ENCODE results near the gene DNAH11. TPM values are rescaled to one million over a fixed set of nuclear protein-coding genes. Genes with fewer than 3 reads are reported as not detected.

Gene DNAH11
- total RNA-seq, 1 donor from 2014 or later = 0.22 TPM

GRCh38 chr7:21753071-21753470, 210.2 kb downstream of the DNAH11 start:
- H3K27me3 Mint-ChIP-seq (ENCODE audit: unreplicated experiment) = no peaks in the 10 kb centered on the region
- H3K4me3 Mint-ChIP-seq (ENCODE audit: unreplicated experiment) = no peak overlapping the region
- TF ChIP-seq CTCF (IDR thresholded peaks at IDR 0.05; ENCODE audit: partially characterized antibody, unreplicated experiment) = no peak
- no peaks in the 10 kb centered on the region for H3K36me3 Mint-ChIP-seq (ENCODE audit: unreplicated experiment)
- no peak for DNase-seq
- no peak overlapping the region for H3K27ac Mint-ChIP-seq (ENCODE audit: unreplicated experiment)
- H3K9me3 Mint-ChIP-seq (ENCODE audit: unreplicated experiment) = no peaks in the 10 kb centered on the region
- H3K4me1 Mint-ChIP-seq (ENCODE audit: low read depth, unreplicated experiment) = no peaks in the 10 kb centered on the region

- Mint-ChIP-seq H3K4me3 (ENCODE audit: unreplicated experiment) (no peak overlapping the region), H3K27ac (ENCODE audit: unreplicated experiment) (no peak overlapping the region), H3K4me1 (ENCODE audit: low read depth, unreplicated experiment) (no peaks in the 10 kb centered on the region), H3K27me3 (ENCODE audit: unreplicated experiment) (no peaks in the 10 kb centered on the region), H3K9me3 (ENCODE audit: unreplicated experiment) (no peaks in the 10 kb centered on the region), H3K36me3 (ENCODE audit: unreplicated experiment) (no peaks in the 10 kb centered on the region)
- no peak for DNase-seq
- TF ChIP-seq CTCF (IDR thresholded peaks at IDR 0.05; ENCODE audit: partially characterized antibody, unreplicated experiment) = no peak
Observed at GRCh38 chr7:21754963-21755362, 212.1 kb downstream of the DNAH11 start.

GRCh38 chr7:21757537-21758282, 214.9 kb downstream of the DNAH11 start:
- TF ChIP-seq CTCF (IDR thresholded peaks at IDR 0.05; ENCODE audit: partially characterized antibody, unreplicated experiment) = no peak
- Mint-ChIP-seq H3K9me3 (ENCODE audit: unreplicated experiment) (no peaks in the 10 kb centered on the region), H3K27me3 (ENCODE audit: unreplicated experiment) (no peaks in the 10 kb centered on the region), H3K36me3 (ENCODE audit: unreplicated experiment) (no peaks in the 10 kb centered on the region), H3K4me3 (ENCODE audit: unreplicated experiment) (no peak overlapping the region), H3K4me1 (ENCODE audit: low read depth, unreplicated experiment) (no peaks in the 10 kb centered on the region), H3K27ac (ENCODE audit: unreplicated experiment) (no peak overlapping the region)
- no peak for DNase-seq

GRCh38 chr7:21758286-21758685, 215.4 kb downstream of the DNAH11 start:
- H3K27ac Mint-ChIP-seq (ENCODE audit: unreplicated experiment) = no peak overlapping the region
- TF ChIP-seq CTCF (IDR thresholded peaks at IDR 0.05; ENCODE audit: partially characterized antibody, unreplicated experiment) = no peak
- H3K4me1 Mint-ChIP-seq (ENCODE audit: low read depth, unreplicated experiment) = no peaks in the 10 kb centered on the region
- no peak overlapping the region for H3K4me3 Mint-ChIP-seq (ENCODE audit: unreplicated experiment)
- no peaks in the 10 kb centered on the region for H3K27me3 Mint-ChIP-seq (ENCODE audit: unreplicated experiment)
- DNase-seq = no peak
- H3K9me3 Mint-ChIP-seq (ENCODE audit: unreplicated experiment) = no peaks in the 10 kb centered on the region
- H3K36me3 Mint-ChIP-seq (ENCODE audit: unreplicated experiment) = no peaks in the 10 kb centered on the region

- Mint-ChIP-seq H3K4me1 (ENCODE audit: low read depth, unreplicated experiment) (peaks cover 11% of the 10 kb centered on the region), H3K4me3 (ENCODE audit: unreplicated experiment) (no peak overlapping the region), H3K9me3 (ENCODE audit: unreplicated experiment) (no peaks in the 10 kb centered on the region), H3K36me3 (ENCODE audit: unreplicated experiment) (no peaks in the 10 kb centered on the region), H3K27ac (ENCODE audit: unreplicated experiment) (no peak overlapping the region), H3K27me3 (ENCODE audit: unreplicated experiment) (no peaks in the 10 kb centered on the region)
- no peak for DNase-seq
- TF ChIP-seq CTCF (IDR thresholded peaks at IDR 0.05; ENCODE audit: partially characterized antibody, unreplicated experiment) = no peak
Observed at GRCh38 chr7:21762469-21762868, 219.6 kb downstream of the DNAH11 start.

Data from glutamatergic neuron (in vitro differentiated cells).